IMR-90 (cell line): ENCODE data around the gene NOP16. TPM values are rescaled to one million over a fixed set of nuclear protein-coding genes. Genes with fewer than 3 reads are reported as not detected.

Experiments used
- MAFK ChIP-seq: IDR thresholded peaks from 2 replicates; pipeline ENCODE4 v1.6.1; 2012; ENCODE audit warnings: low read depth, low read length, improper control_type of control experiment
- polyA plus RNA-seq, 3 experiments: library from polyadenylated mRNA; depleted of rRNA; stranded (reverse); fragments of >200 nt; gene quantifications; 2 replicates each; pipeline ENCODE4 v1.2.3, GENCODE V29; 2012; ENCODE audit warnings: low replicate concordance in 1 of 3
- total RNA-seq: library from RNA; depleted of rRNA; stranded (reverse); fragments of >200 nt; gene quantifications from 2 replicates; pipeline ENCODE4 v1.2.3, GENCODE V29; 2012
- TF ChIP-seq, protein P1 (sequence below): fragments of 150-350 bp; IDR thresholded peaks from 2 replicates; pipeline ENCODE4 v1.6.1; 2016; ENCODE audit warnings: low read depth, mild to moderate bottlenecking, low read length, moderate library complexity, borderline replicate concordance

Gene NOP16
- total and polyA plus RNA-seq, 2 of the 4 experiments (the other 2 are of a cell fraction) = 28.0 to 60.4 TPM

DNA sequence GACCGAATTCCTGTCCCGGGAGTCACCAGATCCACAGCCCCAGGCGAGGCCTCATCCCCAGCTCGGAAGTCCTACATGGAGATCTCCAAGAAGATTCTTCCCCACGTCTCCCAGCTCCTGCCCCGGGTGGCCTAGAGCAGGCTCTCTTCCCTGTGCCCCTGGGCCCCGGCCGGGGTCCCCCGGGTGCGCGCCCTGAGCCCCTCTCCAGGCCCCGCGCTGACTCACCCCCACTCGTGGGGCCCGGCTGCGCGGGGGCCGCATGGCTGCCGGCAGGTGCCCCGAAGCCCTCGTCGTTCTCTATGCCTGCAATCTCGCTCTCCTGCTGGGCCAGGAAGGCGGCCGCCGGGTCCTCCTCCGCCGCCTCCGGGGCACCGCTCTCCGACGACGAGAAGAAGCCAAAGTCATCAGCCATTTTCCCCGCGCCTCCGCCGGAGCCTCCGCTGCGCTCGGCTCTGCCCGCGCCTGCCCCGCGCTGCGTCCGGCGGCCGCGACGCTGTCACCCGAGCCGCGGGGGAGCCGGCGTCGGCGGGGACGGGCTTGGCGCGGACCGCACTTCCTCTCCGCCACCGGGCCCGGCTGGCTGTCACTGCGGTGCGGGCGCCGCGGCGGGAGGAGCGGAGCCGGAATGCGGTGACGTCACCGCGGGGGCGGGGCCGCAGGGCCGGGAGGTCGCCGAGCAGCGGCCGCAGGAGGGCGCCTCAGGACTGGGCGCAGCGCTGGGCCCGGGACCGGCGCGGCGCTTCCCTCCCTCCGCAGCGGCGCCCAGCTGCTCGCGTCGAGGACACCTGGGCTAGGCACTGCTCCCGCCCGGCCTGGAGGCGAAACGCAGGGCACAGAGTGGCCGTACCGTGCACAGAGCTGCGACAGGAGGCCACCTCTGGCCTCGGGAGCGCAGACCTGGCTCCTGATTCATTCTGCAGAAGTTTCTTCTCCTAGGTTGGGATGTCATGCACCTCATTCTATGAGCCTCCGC, 27.8 kb upstream of the NOP16 start, which contains the start of gene CLTB (continued):
- TF ChIP-seq, protein P1, sequence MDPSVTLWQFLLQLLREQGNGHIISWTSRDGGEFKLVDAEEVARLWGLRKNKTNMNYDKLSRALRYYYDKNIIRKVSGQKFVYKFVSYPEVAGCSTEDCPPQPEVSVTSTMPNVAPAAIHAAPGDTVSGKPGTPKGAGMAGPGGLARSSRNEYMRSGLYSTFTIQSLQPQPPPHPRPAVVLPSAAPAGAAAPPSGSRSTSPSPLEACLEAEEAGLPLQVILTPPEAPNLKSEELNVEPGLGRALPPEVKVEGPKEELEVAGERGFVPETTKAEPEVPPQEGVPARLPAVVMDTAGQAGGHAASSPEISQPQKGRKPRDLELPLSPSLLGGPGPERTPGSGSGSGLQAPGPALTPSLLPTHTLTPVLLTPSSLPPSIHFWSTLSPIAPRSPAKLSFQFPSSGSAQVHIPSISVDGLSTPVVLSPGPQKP = no peak
- no peak for TF ChIP-seq MAFK
